ENCODE data around the gene NELFE. TPM values are rescaled to one million over a fixed set of nuclear protein-coding genes. Genes with fewer than 3 reads are reported as not detected.

The NELFE gene
- total RNA-seq, 1 donor from 2014 or later, result 50.6 TPM

- Mint-ChIP-seq H3K36me3 (ENCODE audit: low read depth) (peaks cover 23% of the 10 kb centered on the region), H3K27ac (ENCODE audit: unreplicated experiment) (peak overlapping the region; percentile 3), H3K4me1 (ENCODE audit: low read depth) (peaks cover 17% of the 10 kb centered on the region), H3K27me3 (ENCODE audit: low read depth) (no peaks in the 10 kb centered on the region), H3K4me3 (ENCODE audit: unreplicated experiment) (no peak overlapping the region), H3K9me3 (ENCODE audit: low read depth) (no peaks in the 10 kb centered on the region)
- TF ChIP-seq CTCF (IDR thresholded peaks at IDR 0.05), result no peak
- DNase-seq (ENCODE audit: low spot score), result no peak
Observed at GRCh38 chr6:31949926-31950548, 8.7 kb downstream of the NELFE start.

- peaks cover 17% of the 10 kb centered on the region for H3K4me1 Mint-ChIP-seq (ENCODE audit: low read depth)
- TF ChIP-seq CTCF (IDR thresholded peaks at IDR 0.05), result no peak
- H3K4me3 Mint-ChIP-seq (ENCODE audit: unreplicated experiment), result no peak overlapping the region
- no peak overlapping the region for H3K27ac Mint-ChIP-seq (ENCODE audit: unreplicated experiment)
- H3K36me3 Mint-ChIP-seq (ENCODE audit: low read depth), result peaks cover 14% of the 10 kb centered on the region
- no peaks in the 10 kb centered on the region for H3K9me3 Mint-ChIP-seq (ENCODE audit: low read depth)
- H3K27me3 Mint-ChIP-seq (ENCODE audit: low read depth), result no peaks in the 10 kb centered on the region
- no peak for DNase-seq (ENCODE audit: low spot score)
Observed at GRCh38 chr6:31948753-31949413, 9.9 kb downstream of the NELFE start.

GRCh38 chr6:31948306-31948705 is 10.5 kb downstream of the NELFE start:
- H3K36me3 Mint-ChIP-seq (ENCODE audit: low read depth), result peaks cover 9% of the 10 kb centered on the region
- H3K27ac Mint-ChIP-seq (ENCODE audit: unreplicated experiment), result no peak overlapping the region
- no peak for DNase-seq (ENCODE audit: low spot score)
- peaks cover 17% of the 10 kb centered on the region for H3K4me1 Mint-ChIP-seq (ENCODE audit: low read depth)
- H3K27me3 Mint-ChIP-seq (ENCODE audit: low read depth), result no peaks in the 10 kb centered on the region
- TF ChIP-seq CTCF (IDR thresholded peaks at IDR 0.05), result no peak
- no peaks in the 10 kb centered on the region for H3K9me3 Mint-ChIP-seq (ENCODE audit: low read depth)
- H3K4me3 Mint-ChIP-seq (ENCODE audit: unreplicated experiment), result no peak overlapping the region

GRCh38 chr6:31947864-31948263 is 10.9 kb downstream of the NELFE start:
- no peaks in the 10 kb centered on the region for H3K27me3 Mint-ChIP-seq (ENCODE audit: low read depth)
- peaks cover 6% of the 10 kb centered on the region for H3K36me3 Mint-ChIP-seq (ENCODE audit: low read depth)
- H3K4me1 Mint-ChIP-seq (ENCODE audit: low read depth), result peaks cover 17% of the 10 kb centered on the region
- H3K9me3 Mint-ChIP-seq (ENCODE audit: low read depth), result no peaks in the 10 kb centered on the region
- no peak overlapping the region for H3K4me3 Mint-ChIP-seq (ENCODE audit: unreplicated experiment)
- no peak for DNase-seq (ENCODE audit: low spot score)
- H3K27ac Mint-ChIP-seq (ENCODE audit: unreplicated experiment), result no peak overlapping the region
- no peak for TF ChIP-seq CTCF (IDR thresholded peaks at IDR 0.05)

GRCh38 chr6:31947070-31947675 is 11.6 kb downstream of the NELFE start:
- Mint-ChIP-seq H3K4me1 (ENCODE audit: low read depth) (peaks cover 17% of the 10 kb centered on the region), H3K9me3 (ENCODE audit: low read depth) (no peaks in the 10 kb centered on the region), H3K4me3 (ENCODE audit: unreplicated experiment) (no peak overlapping the region), H3K27ac (ENCODE audit: unreplicated experiment) (no peak overlapping the region), H3K27me3 (ENCODE audit: low read depth) (peaks cover 3% of the 10 kb centered on the region), H3K36me3 (ENCODE audit: low read depth) (peaks cover 5% of the 10 kb centered on the region)
- TF ChIP-seq CTCF (IDR thresholded peaks at IDR 0.05), result no peak
- DNase-seq (ENCODE audit: low spot score), result peak; percentile 69

Measured in chondrocyte (in vitro differentiated cells).